Fibroblast of lung (primary cell): ENCODE data around the gene RASGRF2. TPM values are rescaled to one million over a fixed set of nuclear protein-coding genes. Genes with fewer than 3 reads are reported as not detected.

Experiments
- DNase-seq, 2 donors: peaks; one replicate each; pipeline versions ENCODE4 v3.0.0 to v3.0.0-alpha.2; 2010; ENCODE audit warnings: low read depth in 2 of 2
- H2AFZ ChIP-seq: 2 replicates; pipeline ENCODE4 v1.5.1; 2012; ENCODE audit warnings: low read length, control low read depth, inconsistent platforms
- H3K27ac ChIP-seq: 2 replicates; pipeline ENCODE4 v1.5.1; 2011; ENCODE audit warnings: low read length, control low read depth; ENCODE audit not compliant: insufficient read depth
- H3K27me3 ChIP-seq: 2 replicates; pipeline ENCODE4 v1.5.1; 2011; ENCODE audit warnings: mild to moderate bottlenecking, low read length; ENCODE audit not compliant: control insufficient read depth, insufficient read depth
- H3K36me3 ChIP-seq: 2 replicates; pipeline ENCODE4 v1.5.1; 2011; ENCODE audit warnings: low read length; ENCODE audit not compliant: control insufficient read depth, insufficient read depth
- H3K4me1 ChIP-seq: 2 replicates; pipeline ENCODE4 v1.5.1; 2011; ENCODE audit warnings: low read length; ENCODE audit not compliant: control insufficient read depth, insufficient read depth; ENCODE audit errors: extremely low read depth
- H3K4me2 ChIP-seq: 2 replicates; pipeline ENCODE4 v1.5.1; 2011; ENCODE audit warnings: low read length, control low read depth; ENCODE audit not compliant: insufficient read depth; ENCODE audit errors: extremely low read depth
- H3K4me3 ChIP-seq, 4 experiments: fragments of 200-600 bp in 1 of 4; sonication (generic) in 1 of 4; replicated peaks in 1 of 4; 2 replicates each; pipeline ENCODE4 v1.5.1; 2011 to 2016; ENCODE audit warnings: low read length in 4 of 4, low read depth in 3 of 4, mild to moderate bottlenecking in 3 of 4, control low read depth in 2 of 4, inconsistent platforms in 1 of 4, mixed read lengths in 1 of 4; ENCODE audit not compliant: insufficient read depth in 1 of 4; ENCODE audit errors: control extremely low read depth in 1 of 4
- H3K79me2 ChIP-seq: 2 replicates; pipeline ENCODE4 v1.5.1; 2012; ENCODE audit warnings: mild to moderate bottlenecking, low read length, inconsistent platforms; ENCODE audit not compliant: control insufficient read depth, insufficient read depth
- H3K9ac ChIP-seq: 2 replicates; pipeline ENCODE4 v1.5.1; 2011; ENCODE audit warnings: mild to moderate bottlenecking, low read length, control low read depth; ENCODE audit not compliant: insufficient read depth
- H3K9me3 ChIP-seq: 2 replicates; pipeline ENCODE4 v1.5.1; 2012; ENCODE audit warnings: low read depth, low read length; ENCODE audit not compliant: control insufficient read depth, insufficient read depth
- H4K20me1 ChIP-seq: 2 replicates; pipeline ENCODE4 v1.5.1; 2011; ENCODE audit warnings: low read length; ENCODE audit not compliant: control insufficient read depth, insufficient read depth; ENCODE audit errors: extremely low read depth
- CTCF ChIP-seq, 2 donors: IDR thresholded peaks in 1 of 2; conservative IDR thresholded peaks in 1 of 2; 1 replicate in 1 of 2; 2 replicates in 1 of 2; pipeline ENCODE4 v1.5.1; 2011 to 2012; ENCODE audit warnings: low read length in 2 of 2, control low read depth in 1 of 2, inconsistent platforms in 1 of 2, low read depth in 1 of 2, mild to moderate bottlenecking in 1 of 2
- EZH2 ChIP-seq: IDR thresholded peaks from 2 replicates; pipeline ENCODE4 v1.5.1; 2012; ENCODE audit warnings: low read length, control low read depth, mild to moderate bottlenecking; ENCODE audit errors: missing control alignments
- polyA plus RNA-seq, 2 donors: library from polyadenylated mRNA; depleted of rRNA in 1 of 2; stranded (reverse) in 1 of 2; unstranded in 1 of 2; fragments of >200 nt; gene quantifications; 2 replicates each; pipeline ENCODE4 v1.2.1, GENCODE V29; 2011 to 2012; ENCODE audit warnings: missing spikeins in 1 of 2
- total RNA-seq: library from RNA; depleted of rRNA; stranded (reverse); fragments of >200 nt; gene quantifications from 2 replicates; pipeline ENCODE4 v1.2.1, GENCODE V29; 2014

The RASGRF2 gene
- total and polyA plus RNA-seq, 2 donors (not counting 1 experiment from before 2014, with no cell fraction given), result 3.5 to 19.5 TPM

GRCh38 chr5:81164936-81165335 is 204.8 kb downstream of the RASGRF2 start:
- TF ChIP-seq EZH2 (no peak), CTCF (conservative IDR thresholded peaks at IDR 0.05 in 1 of 2, IDR thresholded peaks at IDR 0.05 in 1 of 2; ENCODE audit: low read depth in 1 of 2, low read length in 2 of 2) (no peak)
- peak in 1 of 2 donors; percentile 94 for DNase-seq
- no peaks in the 10 kb centered on the region for H3K4me1 ChIP-seq

GRCh38 chr5:81165493-81166119 is 205.4 kb downstream of the RASGRF2 start:
- Histone ChIP-seq H3K36me3 (no peaks in the 10 kb centered on the region), H3K4me3 (no peak overlapping the region), H3K9me3 (no peaks in the 10 kb centered on the region), H3K27ac (no peak overlapping the region), H3K4me1 (no peaks in the 10 kb centered on the region), H3K27me3 (no peaks in the 10 kb centered on the region), H3K79me2 (no peaks in the 10 kb centered on the region), H3K9ac (no peak overlapping the region), H2AFZ (no peak overlapping the region), H3K4me2 (no peak overlapping the region), H4K20me1 (no peaks in the 10 kb centered on the region)
- peak; percentile 65 to 75 for DNase-seq
- TF ChIP-seq CTCF (conservative IDR thresholded peaks at IDR 0.05 in 1 of 2, IDR thresholded peaks at IDR 0.05 in 1 of 2; ENCODE audit: low read depth in 1 of 2, low read length in 2 of 2), result peak; percentile 64 to 85
- no peak for TF ChIP-seq EZH2

More at GRCh38 chr5:81164936-81165335, 204.8 kb downstream of the RASGRF2 start:
- Histone ChIP-seq H2AFZ (no peak overlapping the region), H4K20me1 (no peaks in the 10 kb centered on the region), H3K27ac (no peak overlapping the region), H3K9me3 (no peaks in the 10 kb centered on the region), H3K79me2 (no peaks in the 10 kb centered on the region), H3K27me3 (no peaks in the 10 kb centered on the region), H3K4me2 (no peak overlapping the region), H3K36me3 (no peaks in the 10 kb centered on the region), H3K4me3 (no peak overlapping the region), H3K9ac (no peak overlapping the region)

- Histone ChIP-seq H3K9ac (no peak overlapping the region), H3K36me3 (no peaks in the 10 kb centered on the region), H2AFZ (no peak overlapping the region), H4K20me1 (no peaks in the 10 kb centered on the region), H3K4me2 (no peak overlapping the region), H3K9me3 (no peaks in the 10 kb centered on the region), H3K79me2 (no peaks in the 10 kb centered on the region), H3K27me3 (no peaks in the 10 kb centered on the region), H3K4me3 (no peak overlapping the region), H3K4me1 (no peaks in the 10 kb centered on the region), H3K27ac (no peak overlapping the region)
- no peak for TF ChIP-seq CTCF (conservative IDR thresholded peaks at IDR 0.05 in 1 of 2, IDR thresholded peaks at IDR 0.05 in 1 of 2; ENCODE audit: low read depth in 1 of 2, low read length in 2 of 2)
- TF ChIP-seq EZH2, result no peak
- DNase-seq, result no peak
Observed at GRCh38 chr5:81166430-81166829, 206.3 kb downstream of the RASGRF2 start.
